ENCODE data around the gene LSM3. TPM values are rescaled to one million over a fixed set of nuclear protein-coding genes. Genes with fewer than 3 reads are reported as not detected.

Gene LSM3
- total and polyA plus RNA-seq, 9 of the 15 experiments (the other 6 are each of a cell fraction or from before 2014, with no cell fraction given) = 33.8 to 203 (median 61.2) TPM

- TF ChIP-seq, protein P1, sequence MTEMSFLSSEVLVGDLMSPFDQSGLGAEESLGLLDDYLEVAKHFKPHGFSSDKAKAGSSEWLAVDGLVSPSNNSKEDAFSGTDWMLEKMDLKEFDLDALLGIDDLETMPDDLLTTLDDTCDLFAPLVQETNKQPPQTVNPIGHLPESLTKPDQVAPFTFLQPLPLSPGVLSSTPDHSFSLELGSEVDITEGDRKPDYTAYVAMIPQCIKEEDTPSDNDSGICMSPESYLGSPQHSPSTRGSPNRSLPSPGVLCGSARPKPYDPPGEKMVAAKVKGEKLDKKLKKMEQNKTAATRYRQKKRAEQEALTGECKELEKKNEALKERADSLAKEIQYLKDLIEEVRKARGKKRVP (CRISPR knock-in tag; IDR thresholded peaks at IDR 0.05) = no peak
- TF ChIP-seq NCOA2 (IDR thresholded peaks at IDR 0.05; ENCODE audit: partially characterized antibody in 2 of 2) = no peak
- TF ChIP-seq CEBPG (CRISPR knock-in tag; IDR thresholded peaks at IDR 0.05) = no peak
- no peak for TF ChIP-seq CEBPG (tag; conservative IDR thresholded peaks at IDR 0.05 in 1 of 2, IDR thresholded peaks at IDR 0.05 in 1 of 2)
- no peak for TF ChIP-seq PML (IDR thresholded peaks at IDR 0.05; ENCODE audit: low read length)
- TF ChIP-seq SUPT5H (IDR thresholded peaks at IDR 0.05) = no peak
- no peak for TF ChIP-seq MTF1 (CRISPR knock-in tag; IDR thresholded peaks at IDR 0.05; ENCODE audit: borderline replicate concordance)
- TF ChIP-seq, protein P2, sequence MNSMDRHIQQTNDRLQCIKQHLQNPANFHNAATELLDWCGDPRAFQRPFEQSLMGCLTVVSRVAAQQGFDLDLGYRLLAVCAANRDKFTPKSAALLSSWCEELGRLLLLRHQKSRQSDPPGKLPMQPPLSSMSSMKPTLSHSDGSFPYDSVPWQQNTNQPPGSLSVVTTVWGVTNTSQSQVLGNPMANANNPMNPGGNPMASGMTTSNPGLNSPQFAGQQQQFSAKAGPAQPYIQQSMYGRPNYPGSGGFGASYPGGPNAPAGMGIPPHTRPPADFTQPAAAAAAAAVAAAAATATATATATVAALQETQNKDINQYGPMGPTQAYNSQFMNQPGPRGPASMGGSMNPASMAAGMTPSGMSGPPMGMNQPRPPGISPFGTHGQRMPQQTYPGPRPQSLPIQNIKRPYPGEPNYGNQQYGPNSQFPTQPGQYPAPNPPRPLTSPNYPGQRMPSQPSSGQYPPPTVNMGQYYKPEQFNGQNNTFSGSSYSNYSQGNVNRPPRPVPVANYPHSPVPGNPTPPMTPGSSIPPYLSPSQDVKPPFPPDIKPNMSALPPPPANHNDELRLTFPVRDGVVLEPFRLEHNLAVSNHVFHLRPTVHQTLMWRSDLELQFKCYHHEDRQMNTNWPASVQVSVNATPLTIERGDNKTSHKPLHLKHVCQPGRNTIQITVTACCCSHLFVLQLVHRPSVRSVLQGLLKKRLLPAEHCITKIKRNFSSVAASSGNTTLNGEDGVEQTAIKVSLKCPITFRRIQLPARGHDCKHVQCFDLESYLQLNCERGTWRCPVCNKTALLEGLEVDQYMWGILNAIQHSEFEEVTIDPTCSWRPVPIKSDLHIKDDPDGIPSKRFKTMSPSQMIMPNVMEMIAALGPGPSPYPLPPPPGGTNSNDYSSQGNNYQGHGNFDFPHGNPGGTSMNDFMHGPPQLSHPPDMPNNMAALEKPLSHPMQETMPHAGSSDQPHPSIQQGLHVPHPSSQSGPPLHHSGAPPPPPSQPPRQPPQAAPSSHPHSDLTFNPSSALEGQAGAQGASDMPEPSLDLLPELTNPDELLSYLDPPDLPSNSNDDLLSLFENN (IDR thresholded peaks at IDR 0.05; ENCODE audit: low read depth in 2 of 2, low read length in 2 of 2) = no peak
- no peak for TF ChIP-seq EWSR1 (IDR thresholded peaks at IDR 0.05; ENCODE audit: borderline replicate concordance, low read depth, partially characterized antibody)
- TF ChIP-seq ZNF57 (CRISPR knock-in tag; IDR thresholded peaks at IDR 0.05) = no peak
- TF ChIP-seq NCOR1 (IDR thresholded peaks at IDR 0.05) = no peak
- peak; percentile 11 for TF ChIP-seq TAF1 (IDR thresholded peaks at IDR 0.05; ENCODE audit: control insufficient read depth, extremely low read depth, insufficient read depth, low read length, severe bottlenecking)
- TF ChIP-seq HIVEP1 (CRISPR knock-in tag; IDR thresholded peaks at IDR 0.05) = no peak
- TF ChIP-seq NFIC (IDR thresholded peaks at IDR 0.05) = 0 out of 2 replicates have a peak, but pooled peaks have one; percentile 7
- no peak for TF ChIP-seq ZNF280B (CRISPR knock-in tag; IDR thresholded peaks at IDR 0.05)
- TF ChIP-seq ZNF3 (CRISPR knock-in tag; IDR thresholded peaks at IDR 0.05) = no peak
- no peak for TF ChIP-seq CTBP1 (IDR thresholded peaks at IDR 0.05; ENCODE audit: borderline replicate concordance)
- TF ChIP-seq ZFP30 (CRISPR knock-in tag; IDR thresholded peaks at IDR 0.05; ENCODE audit: borderline replicate concordance) = no peak
- no peak for TF ChIP-seq ZNF431 (CRISPR knock-in tag; IDR thresholded peaks at IDR 0.05)
- no peak for TF ChIP-seq ZC3H4 (CRISPR knock-in tag; IDR thresholded peaks at IDR 0.05; ENCODE audit: borderline replicate concordance)
- no peak for TF ChIP-seq KLF13 (tag; IDR thresholded peaks at IDR 0.05; ENCODE audit: borderline replicate concordance, low read depth)
- TF ChIP-seq, protein P3, sequence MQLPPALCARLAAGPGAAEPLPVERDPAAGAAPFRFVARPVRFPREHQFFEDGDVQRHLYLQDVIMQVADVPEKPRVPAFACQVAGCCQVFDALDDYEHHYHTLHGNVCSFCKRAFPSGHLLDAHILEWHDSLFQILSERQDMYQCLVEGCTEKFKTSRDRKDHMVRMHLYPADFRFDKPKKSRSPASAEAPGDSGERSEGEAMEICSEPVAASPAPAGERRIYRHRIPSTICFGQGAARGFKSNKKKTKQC (CRISPR knock-in tag; IDR thresholded peaks at IDR 0.05) = peak; percentile 69; the same call in 1 of the 2 replicates
- TF ChIP-seq HDGF (IDR thresholded peaks at IDR 0.05) = no peak
- TF ChIP-seq ZNF212 (CRISPR knock-in tag; IDR thresholded peaks at IDR 0.05) = no peak
- TF ChIP-seq ZKSCAN1 (IDR thresholded peaks at IDR 0.05; ENCODE audit: low read depth, low read length) = peak; percentile 6; the same call in 1 of the 2 replicates
These were observed 52.1 kb downstream of the LSM3 start (continued) for GRCh38 chr3:14230729-14231128.

All from K562 (cell line).